ENCODE data around the gene SLC6A4. TPM values are rescaled to one million over a fixed set of nuclear protein-coding genes. Genes with fewer than 3 reads are reported as not detected.

SLC6A4 gene
- 1 to 10 TPM in 1 of 3 donors, under 1 TPM in 2; under 0.01 to 1.6 (median 0.29) TPM for total RNA-seq

DNA sequence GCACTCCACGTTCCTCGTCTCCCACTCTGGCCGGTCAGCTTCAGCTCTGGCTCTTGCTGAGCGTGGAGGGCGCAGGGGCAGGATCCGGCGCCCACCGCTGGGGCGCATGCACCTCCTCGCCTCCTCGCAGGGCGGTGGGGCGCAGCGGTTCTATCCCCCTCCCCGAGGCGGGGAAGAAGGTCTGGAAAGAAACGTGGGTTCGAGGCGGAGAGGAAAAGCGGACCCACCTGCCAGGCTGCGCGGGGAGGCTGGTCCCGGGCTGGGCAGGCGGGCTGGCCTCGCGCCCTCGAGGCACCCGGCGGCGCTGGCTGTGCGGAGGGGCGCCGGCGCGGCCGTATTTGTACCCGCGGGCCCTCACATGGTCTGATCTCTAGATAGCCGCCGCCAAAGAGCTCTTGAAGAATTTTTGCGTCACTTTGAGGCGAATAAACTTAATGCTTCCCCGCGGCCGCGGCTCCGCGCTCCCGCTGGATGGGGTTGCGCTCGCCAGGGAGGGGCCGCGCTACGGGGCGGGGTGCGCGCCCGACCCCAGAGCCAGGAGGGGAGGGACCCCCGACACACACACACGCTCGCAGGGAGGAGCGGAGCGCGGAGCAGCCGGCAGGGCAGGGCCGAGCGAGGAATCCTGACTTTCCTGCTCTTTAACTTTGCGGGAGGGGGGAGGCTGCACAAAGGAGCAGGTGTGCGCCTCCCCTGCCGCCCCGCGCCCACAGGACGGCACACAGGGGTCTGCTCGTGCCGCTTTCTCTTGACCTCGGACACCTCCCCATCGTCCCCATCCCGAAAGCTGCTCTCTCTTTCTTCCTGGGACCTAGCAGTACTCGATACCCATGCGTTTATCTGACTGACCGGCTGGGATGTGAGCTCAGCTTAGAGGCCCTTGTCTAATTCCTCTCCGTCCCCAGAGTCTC, at the start of gene SLC6A4:
Gene SLC6A4 (minus strand): TSS at position 312 of the 911 bp plus-strand sequence. CDS start 13,739 bp downstream, outside the sequence.
- Histone ChIP-seq H3K4me3 (peak within 1 kb of the TSS; percentile 40 to 73 (median 48)), H3K27me3 (peaks cover 10 to 40% of the 10 kb centered on the region in 2 donors), H3K27ac (no peak within 1 kb of the TSS), H3K36me3 (no peaks in the 10 kb centered on the region), H3K4me1 (peaks cover 0 to 6% of the 10 kb centered on the region in 2 donors), H3K9me3 (no peaks in the 10 kb centered on the region)
- intact Hi-C loops (cut with DNase I; ENCODE audit: low total_unique reads): loop anchor here (5.0 kb wide), 1 partner anchor 1183 kb away; no protein-coding TSS in a partner anchor
- TF ChIP-seq POLR2A (IDR thresholded peaks at IDR 0.05) (no peak), POLR2AphosphoS5 (IDR thresholded peaks at IDR 0.05) (no peak)
- TF ChIP-seq, protein P1, sequence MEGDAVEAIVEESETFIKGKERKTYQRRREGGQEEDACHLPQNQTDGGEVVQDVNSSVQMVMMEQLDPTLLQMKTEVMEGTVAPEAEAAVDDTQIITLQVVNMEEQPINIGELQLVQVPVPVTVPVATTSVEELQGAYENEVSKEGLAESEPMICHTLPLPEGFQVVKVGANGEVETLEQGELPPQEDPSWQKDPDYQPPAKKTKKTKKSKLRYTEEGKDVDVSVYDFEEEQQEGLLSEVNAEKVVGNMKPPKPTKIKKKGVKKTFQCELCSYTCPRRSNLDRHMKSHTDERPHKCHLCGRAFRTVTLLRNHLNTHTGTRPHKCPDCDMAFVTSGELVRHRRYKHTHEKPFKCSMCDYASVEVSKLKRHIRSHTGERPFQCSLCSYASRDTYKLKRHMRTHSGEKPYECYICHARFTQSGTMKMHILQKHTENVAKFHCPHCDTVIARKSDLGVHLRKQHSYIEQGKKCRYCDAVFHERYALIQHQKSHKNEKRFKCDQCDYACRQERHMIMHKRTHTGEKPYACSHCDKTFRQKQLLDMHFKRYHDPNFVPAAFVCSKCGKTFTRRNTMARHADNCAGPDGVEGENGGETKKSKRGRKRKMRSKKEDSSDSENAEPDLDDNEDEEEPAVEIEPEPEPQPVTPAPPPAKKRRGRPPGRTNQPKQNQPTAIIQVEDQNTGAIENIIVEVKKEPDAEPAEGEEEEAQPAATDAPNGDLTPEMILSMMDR (IDR thresholded peaks at IDR 0.05): no peak
- no peak for DNase-seq (ENCODE audit: low spot score in 2 of 2)

DNA sequence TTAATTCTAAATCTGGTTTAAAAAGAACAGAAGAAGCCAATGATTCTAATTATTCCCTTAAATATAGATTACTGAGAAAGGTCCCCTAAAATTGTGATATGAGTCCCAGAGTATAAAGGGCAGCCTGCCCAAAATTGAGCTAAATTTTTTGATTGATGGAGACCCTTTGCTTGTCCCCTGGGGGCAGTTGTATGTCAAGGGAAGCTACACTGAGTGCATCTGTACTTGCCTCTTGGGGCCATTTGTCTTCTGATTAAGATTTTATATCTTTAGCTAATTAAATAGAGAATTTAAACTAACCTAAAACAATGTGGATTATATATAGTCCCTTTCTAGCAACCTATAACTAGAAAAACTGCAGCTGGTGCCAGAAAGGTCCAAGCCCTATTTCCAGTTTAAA, 43.7 kb upstream of the SLC6A4 start:
- DNase-seq (ENCODE audit: low spot score in 2 of 2): no peak
- Histone ChIP-seq H3K4me3 (no peak overlapping the region), H3K27ac (no peak overlapping the region), H3K4me1 (no peaks in the 10 kb centered on the region), H3K36me3 (peaks cover 1% of the 10 kb centered on the region), H3K9me3 (no peaks in the 10 kb centered on the region), H3K27me3 (no peaks in the 10 kb centered on the region)
- TF ChIP-seq POLR2AphosphoS5 (IDR thresholded peaks at IDR 0.05): no peak
- TF ChIP-seq, protein P1 (IDR thresholded peaks at IDR 0.05): no peak
- TF ChIP-seq POLR2A (IDR thresholded peaks at IDR 0.05): no peak
- intact Hi-C loops (cut with DNase I; ENCODE audit: low total_unique reads): no loop called here

DNA sequence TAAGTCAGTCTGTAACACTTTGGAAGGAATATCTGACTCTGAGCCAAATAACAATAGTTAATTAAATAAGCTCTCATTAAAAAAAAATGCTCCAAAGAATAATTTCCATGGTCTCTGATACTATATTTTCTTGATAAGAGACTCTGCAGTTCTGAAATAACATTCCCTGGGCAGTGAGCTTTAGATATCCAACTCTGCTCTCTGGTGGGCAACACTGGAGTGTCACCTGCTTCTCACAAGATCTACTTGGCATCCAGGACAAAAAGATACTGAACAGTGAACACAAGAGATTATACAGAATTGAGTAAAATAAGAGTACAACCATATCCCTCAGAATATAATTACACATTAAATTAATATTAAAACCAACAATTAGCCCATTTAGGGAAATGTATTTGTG, 42.5 kb upstream of the SLC6A4 start:
- Histone ChIP-seq H3K4me3 (no peak overlapping the region), H3K36me3 (peaks cover 6% of the 10 kb centered on the region), H3K9me3 (no peaks in the 10 kb centered on the region), H3K27ac (no peak overlapping the region), H3K27me3 (no peaks in the 10 kb centered on the region), H3K4me1 (no peaks in the 10 kb centered on the region)
- no peak for DNase-seq (ENCODE audit: low spot score in 2 of 2)
- TF ChIP-seq, protein P1 (IDR thresholded peaks at IDR 0.05): peak in 2 of 3 donors; percentile 32
- TF ChIP-seq POLR2A (IDR thresholded peaks at IDR 0.05): no peak
- intact Hi-C loops (cut with DNase I; ENCODE audit: low total_unique reads): no loop called here

DNA sequence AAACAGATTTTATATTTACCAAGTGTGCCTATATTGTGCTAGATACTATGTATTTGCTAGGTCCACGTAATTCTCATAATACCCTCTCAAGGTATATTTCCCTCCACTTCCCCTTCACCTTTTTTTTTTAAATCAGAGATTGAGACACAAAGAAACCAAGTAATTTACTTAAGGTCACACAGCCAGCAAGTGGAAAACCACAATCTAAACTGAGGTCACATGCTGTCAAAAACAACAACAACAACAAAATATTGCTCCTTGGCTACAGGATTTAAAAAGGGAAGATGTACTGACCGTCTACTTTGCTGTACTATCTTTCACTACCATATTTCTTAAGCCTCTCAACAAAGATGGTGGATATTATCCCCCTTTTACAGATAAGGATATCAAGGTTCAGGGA, 40.4 kb upstream of the SLC6A4 start:
- TF ChIP-seq POLR2AphosphoS5 (IDR thresholded peaks at IDR 0.05) (no peak), POLR2A (IDR thresholded peaks at IDR 0.05) (no peak)
- TF ChIP-seq, protein P1 (IDR thresholded peaks at IDR 0.05): no peak
- intact Hi-C loops (cut with DNase I; ENCODE audit: low total_unique reads): no loop called here
- H3K27me3 ChIP-seq: no peaks in the 10 kb centered on the region
- no peak for DNase-seq (ENCODE audit: low spot score in 2 of 2)
- no peaks in the 10 kb centered on the region for H3K9me3 ChIP-seq
- no peaks in the 10 kb centered on the region for H3K4me1 ChIP-seq
- peaks cover 6% of the 10 kb centered on the region for H3K36me3 ChIP-seq
- no peak overlapping the region for H3K4me3 ChIP-seq
- no peak overlapping the region for H3K27ac ChIP-seq

DNA sequence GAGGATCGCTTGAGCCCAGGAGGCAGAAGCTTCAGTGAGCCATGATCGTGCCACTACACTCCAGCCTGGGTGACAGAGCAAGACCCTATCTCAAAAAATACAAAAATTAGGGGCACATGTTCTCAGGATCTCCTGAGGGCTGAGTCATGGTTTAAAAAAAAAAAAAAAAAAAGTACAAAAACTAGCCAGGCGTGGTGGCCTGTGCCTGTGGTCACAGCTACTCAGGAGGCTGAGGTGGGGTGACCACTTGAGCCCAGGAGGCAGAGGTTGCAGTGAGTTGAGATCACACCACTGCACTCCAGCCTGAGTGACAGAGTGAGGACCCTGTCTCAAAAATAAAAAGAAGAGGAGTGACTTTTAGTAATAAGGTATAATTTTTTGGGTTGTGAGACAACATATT, 39.4 kb upstream of the SLC6A4 start:
- Histone ChIP-seq H3K27ac (no peak overlapping the region), H3K36me3 (peaks cover 6% of the 10 kb centered on the region), H3K9me3 (no peaks in the 10 kb centered on the region), H3K27me3 (no peaks in the 10 kb centered on the region), H3K4me3 (no peak overlapping the region), H3K4me1 (no peaks in the 10 kb centered on the region)
- TF ChIP-seq, protein P1 (IDR thresholded peaks at IDR 0.05): no peak
- TF ChIP-seq POLR2A (IDR thresholded peaks at IDR 0.05) (no peak), POLR2AphosphoS5 (IDR thresholded peaks at IDR 0.05) (no peak)
- DNase-seq (ENCODE audit: low spot score in 2 of 2): no peak
- intact Hi-C loops (cut with DNase I; ENCODE audit: low total_unique reads): no loop called here

Measured in breast epithelium (tissue), 4 donors.